BJ (cell line): Measurements from ENCODE around the gene TRIM66. TPM values are rescaled to one million over a fixed set of nuclear protein-coding genes. Genes with fewer than 3 reads are reported as not detected.

Source experiments
- CTCF ChIA-PET: fragments of 350-600 bp; formaldehyde crosslinking; extraction: SDS; loops from one replicate; lab custom pipeline; 2021; ENCODE audit warnings: antibody characterized with exemption, inconsistent platforms; lab: Yijun Ruan, JAX
- POLR2A ChIA-PET: fragments of 300-600 bp; sonication (Branson Sonifier 250); formaldehyde crosslinking; extraction: SDS; loops from one replicate; lab custom pipeline; 2021; ENCODE audit warnings: antibody characterized with exemption; lab: Charles Lee
- DNase-seq: peaks from one replicate; pipeline ENCODE4 v3.0.0-alpha.2; 2011; ENCODE audit warnings: low read depth
- H3K27me3 ChIP-seq: 2 replicates; pipeline ENCODE4 v1.6.0; 2011; ENCODE audit warnings: low read length; ENCODE audit not compliant: control insufficient read depth, insufficient read depth
- H3K36me3 ChIP-seq: 2 replicates; pipeline ENCODE4 v1.5.1; 2011; ENCODE audit warnings: low read length; ENCODE audit not compliant: control insufficient read depth, insufficient read depth
- H3K4me3 ChIP-seq: 2 replicates; pipeline ENCODE4 v1.5.1; 2011; ENCODE audit warnings: low read depth, mild to moderate bottlenecking, control low read depth, low read length
- CTCF ChIP-seq: IDR thresholded peaks from 2 replicates; pipeline ENCODE4 v1.5.1; 2011; ENCODE audit warnings: low read depth, mild to moderate bottlenecking, control low read depth, inconsistent platforms, low read length, moderate library complexity; ENCODE audit not compliant: insufficient read depth
- polyA plus RNA-seq: library from polyadenylated mRNA; depleted of rRNA; stranded (reverse); fragments of >200 nt; gene quantifications from 2 replicates; pipeline ENCODE4 v1.2.3, GENCODE V29; 2011

Gene TRIM66
- polyA plus RNA-seq, 1 experiment, result 5.6 TPM

- no peaks in the 10 kb centered on the region for H3K36me3 ChIP-seq
- CTCF ChIA-PET, result interaction anchor here (1.0 kb wide), 1 partner anchor 9 kb away, joined by 3 read pairs; no protein-coding TSS in a partner anchor
- POLR2A ChIA-PET, result interaction anchor here (1.2 kb wide), 1 partner anchor 11 kb away, joined by 4 read pairs; no protein-coding TSS in a partner anchor
- DNase-seq, result no peak
- H3K4me3 ChIP-seq, result peak overlapping the region; percentile 62
- H3K27me3 ChIP-seq, result 0 out of 2 replicates have a peak, but pooled peaks cover 2% of the 10 kb centered on the region
- no peak for TF ChIP-seq CTCF
Measured at GRCh38 chr11:8593455-8593854, 89.0 kb downstream of the TRIM66 start.

- Histone ChIP-seq H3K36me3 (no peaks in the 10 kb centered on the region), H3K4me3 (no peak overlapping the region), H3K27me3 (no peaks in the 10 kb centered on the region)
- no peak for DNase-seq
- TF ChIP-seq CTCF, result no peak
- CTCF ChIA-PET, result no interaction called here
- POLR2A ChIA-PET, result no interaction called here
Measured at GRCh38 chr11:8587915-8588314, 94.5 kb downstream of the TRIM66 start.

GRCh38 chr11:8586805-8587204 is 95.7 kb downstream of the TRIM66 start:
- DNase-seq, result no peak

GRCh38 chr11:8586184-8586583 is 96.3 kb downstream of the TRIM66 start:
- no peak overlapping the region for H3K4me3 ChIP-seq
- CTCF ChIA-PET, result no interaction called here
- TF ChIP-seq CTCF, result no peak
- no peaks in the 10 kb centered on the region for H3K36me3 ChIP-seq
- no peaks in the 10 kb centered on the region for H3K27me3 ChIP-seq
- DNase-seq, result no peak
- POLR2A ChIA-PET, result no interaction called here

More at GRCh38 chr11:8586805-8587204, 95.7 kb downstream of the TRIM66 start:
- Histone ChIP-seq H3K27me3 (no peaks in the 10 kb centered on the region), H3K4me3 (no peak overlapping the region), H3K36me3 (no peaks in the 10 kb centered on the region)
- ChIA-PET POLR2A (no interaction called here), CTCF (no interaction called here)
- no peak for TF ChIP-seq CTCF

GRCh38 chr11:8584511-8584910 is 98.0 kb downstream of the TRIM66 start:
- no peaks in the 10 kb centered on the region for H3K27me3 ChIP-seq
- POLR2A ChIA-PET, result interaction anchor here (0.6 kb wide), 1 partner anchor 475 kb away, joined by 3 read pairs; no protein-coding TSS in a partner anchor
- no peaks in the 10 kb centered on the region for H3K36me3 ChIP-seq
- no peak for TF ChIP-seq CTCF
- no peak for DNase-seq
- CTCF ChIA-PET, result interaction anchor here (0.8 to 0.9 kb wide), 3 partner anchors 17 to 21 kb away, joined by 3 read pairs; no protein-coding TSS in a partner anchor
- H3K4me3 ChIP-seq, result no peak overlapping the region
